Stimulated activated CD8-positive, alpha-beta memory T cell treated with anti-CD3 and anti-CD28 coated beads, Interleukin-2, amount 100 ng/mL, for 48 hours (primary cell): Measurements from ENCODE around the gene ZSCAN5A.
A peak's percentile ranks its signal among the peaks of the same experiment; 100 is the strongest.
"Not testable (repeated sequence)": the region's sequence is repeated elsewhere in the genome, so short reads cannot be mapped to it uniquely, and the experiment has no call there.

Experiments used
- DNase-seq, 2 donors: peaks; one replicate each; pipeline ENCODE4 v3.0.0-alpha.2; 2020; ENCODE audit warnings: low read depth in 2 of 2

Gene ZSCAN5A

DNA sequence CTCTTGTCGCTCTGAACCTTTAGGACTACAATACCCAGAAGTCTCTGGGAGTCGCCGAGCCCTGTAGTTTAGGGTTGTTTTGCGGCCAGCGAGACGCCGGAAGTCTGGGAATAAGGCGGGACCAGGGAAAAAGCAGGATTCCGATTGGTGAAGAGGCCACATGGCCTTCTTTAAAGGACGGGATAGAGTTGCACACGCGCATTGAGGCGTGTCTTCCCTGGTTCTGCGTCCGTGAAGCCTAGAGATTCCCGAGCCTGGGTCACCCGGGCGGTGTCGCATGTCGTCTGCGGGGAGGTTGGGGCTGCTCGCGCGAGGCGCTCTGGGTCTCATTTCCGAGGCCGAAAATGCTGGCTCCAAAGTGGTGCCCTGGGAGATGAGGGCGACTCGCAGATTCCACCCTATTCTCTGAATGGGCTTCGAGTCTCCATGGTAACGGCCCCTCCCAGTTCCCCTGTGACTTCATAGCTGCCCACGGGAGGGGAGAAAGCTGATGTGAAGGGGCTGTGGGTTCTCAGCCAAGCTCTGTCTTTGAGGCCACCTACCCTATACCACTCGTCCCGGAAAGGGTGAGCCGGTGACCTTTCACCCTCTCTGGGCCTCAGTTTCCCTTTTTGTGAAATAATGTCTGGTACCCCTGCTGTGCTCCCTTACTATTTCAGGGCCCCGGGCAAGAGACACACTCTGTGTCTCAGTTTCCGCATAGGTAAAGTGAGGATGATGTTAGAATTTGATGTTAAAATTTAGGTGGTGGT lies 614 bp upstream of the ZSCAN5A start:
- DNase-seq = peak; percentile 71 to 81

DNA sequence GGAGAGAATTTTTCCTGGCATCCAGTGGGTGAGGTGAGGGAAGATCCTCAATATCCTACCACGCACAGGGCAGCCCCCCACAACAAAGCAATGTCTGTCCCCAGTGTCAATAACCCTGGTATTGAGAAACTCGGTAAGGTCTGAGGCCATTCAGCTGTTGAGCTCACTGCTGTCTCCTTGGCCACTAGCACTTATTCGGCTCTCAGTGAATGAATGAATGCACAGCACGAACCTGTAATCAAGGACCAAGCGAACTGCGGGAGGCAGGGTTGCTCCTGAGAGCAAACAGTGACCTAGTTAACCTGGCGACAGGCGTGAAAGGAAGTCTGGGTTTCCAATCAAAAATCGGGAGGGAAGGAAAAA lies 640 bp downstream of the ZSCAN5A start:
- no peak for DNase-seq

DNA sequence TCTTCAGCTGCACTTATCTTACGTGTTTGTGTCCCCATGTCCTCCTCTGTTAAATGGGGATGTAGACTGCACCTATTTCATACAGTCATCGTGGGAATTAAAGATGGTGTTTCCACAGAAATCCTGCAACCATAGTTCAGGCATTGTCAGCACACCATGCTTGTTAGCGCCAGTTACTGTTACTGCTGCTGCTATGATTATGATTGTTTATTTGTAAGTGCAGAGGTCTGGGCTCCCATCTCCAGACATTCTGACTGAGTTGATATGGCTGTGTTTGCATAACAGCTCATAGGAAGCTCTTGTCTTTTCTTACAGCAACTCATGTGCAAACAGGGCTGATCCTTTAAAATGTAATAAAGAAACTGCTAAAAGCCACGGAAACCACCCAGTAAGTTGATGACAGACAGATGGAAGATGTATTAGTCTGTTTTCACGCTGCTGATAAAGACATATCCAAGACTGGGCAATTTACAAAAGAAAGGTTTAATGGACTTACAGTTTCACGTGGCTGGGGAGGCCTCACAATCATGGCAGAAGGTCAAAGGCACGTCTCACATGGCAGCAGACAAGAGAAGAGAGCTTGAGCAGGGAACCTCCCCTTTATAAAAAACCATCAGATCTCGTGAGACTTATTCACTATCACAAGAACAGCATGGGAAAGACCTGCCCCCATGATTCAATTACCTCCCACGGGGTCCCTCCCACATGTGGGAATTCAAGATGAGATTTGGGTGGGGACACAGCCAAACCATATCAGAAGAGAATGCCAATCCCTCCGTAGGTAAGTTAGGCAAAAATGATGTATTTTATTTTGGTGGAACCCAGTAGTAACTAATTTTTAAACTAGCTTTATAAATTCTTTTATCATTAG lies 1.6 kb downstream of the ZSCAN5A start:
- no peak for DNase-seq

DNA sequence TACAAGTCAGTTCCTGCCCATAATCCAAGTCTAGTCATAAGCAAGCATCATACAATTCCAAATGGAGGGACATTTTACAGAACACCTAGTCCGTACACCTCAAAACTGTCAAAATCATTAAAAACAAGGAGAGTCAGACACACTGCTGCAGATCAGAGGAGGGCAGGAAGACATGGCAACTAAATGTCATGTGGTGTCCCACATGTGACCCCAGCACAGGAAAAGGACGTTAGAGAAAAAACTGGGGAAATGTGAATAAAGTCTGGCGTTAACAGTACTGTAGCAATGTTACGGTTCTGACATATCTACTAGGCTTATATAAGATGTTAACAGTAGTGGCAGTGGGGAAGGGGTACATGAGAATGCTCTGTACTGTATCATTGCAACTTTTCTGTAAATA lies 2.3 kb downstream of the ZSCAN5A start:
- DNase-seq = no peak

DNA sequence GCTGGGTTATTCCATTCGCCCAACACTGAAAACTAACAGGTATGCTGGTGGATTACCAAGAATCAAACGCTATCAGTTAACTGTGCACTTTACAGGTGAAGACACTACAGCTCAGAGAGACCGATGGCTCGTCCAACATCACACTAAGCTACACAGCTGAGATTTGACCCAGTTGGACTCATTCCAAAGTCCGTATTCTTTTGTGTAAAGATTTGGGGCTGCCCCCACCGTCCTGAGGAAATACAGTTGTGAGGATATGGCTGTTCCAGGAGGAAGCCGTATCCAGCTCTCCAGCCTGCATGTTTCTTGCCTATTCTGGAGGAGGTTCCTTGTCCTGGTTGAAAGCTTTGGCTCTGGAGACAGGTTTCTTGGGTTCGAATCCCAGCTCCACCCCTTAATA lies 4.2 kb downstream of the ZSCAN5A start:
- no peak for DNase-seq

DNA sequence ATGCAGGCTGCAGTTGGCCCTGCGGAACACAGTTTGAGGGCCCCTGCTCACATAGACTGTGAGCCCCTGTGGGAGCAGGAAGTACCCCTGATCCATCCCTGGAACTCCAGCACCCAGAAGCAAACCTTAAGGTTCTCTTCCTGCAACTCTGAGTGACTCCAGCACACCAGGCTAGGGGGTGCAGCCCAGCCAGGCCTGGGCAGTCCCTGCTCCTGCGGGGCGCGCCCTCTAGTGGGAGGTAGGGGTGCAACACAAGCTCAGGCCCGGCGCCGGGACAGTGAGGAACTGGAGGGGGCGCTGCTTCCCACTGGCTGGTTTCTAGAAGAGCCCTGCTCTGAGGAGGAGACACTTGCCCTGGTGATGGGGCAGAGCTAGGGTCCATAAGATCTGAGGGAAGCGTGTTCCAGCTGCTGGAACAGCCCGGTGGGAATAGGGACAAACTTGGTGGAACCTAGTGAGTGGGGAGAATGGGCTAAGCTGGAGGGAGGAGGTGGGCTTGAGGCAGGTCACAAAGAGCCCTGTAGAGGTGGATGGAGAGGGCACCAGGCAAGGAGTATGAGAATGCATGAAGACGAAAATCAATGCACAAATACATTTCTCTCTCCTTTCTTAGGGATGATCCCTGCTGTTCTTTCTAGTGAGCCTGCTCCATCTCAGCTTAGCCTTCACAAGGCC lies 5.0 kb downstream of the ZSCAN5A start:
- DNase-seq = peak; percentile 34 to 63

DNA sequence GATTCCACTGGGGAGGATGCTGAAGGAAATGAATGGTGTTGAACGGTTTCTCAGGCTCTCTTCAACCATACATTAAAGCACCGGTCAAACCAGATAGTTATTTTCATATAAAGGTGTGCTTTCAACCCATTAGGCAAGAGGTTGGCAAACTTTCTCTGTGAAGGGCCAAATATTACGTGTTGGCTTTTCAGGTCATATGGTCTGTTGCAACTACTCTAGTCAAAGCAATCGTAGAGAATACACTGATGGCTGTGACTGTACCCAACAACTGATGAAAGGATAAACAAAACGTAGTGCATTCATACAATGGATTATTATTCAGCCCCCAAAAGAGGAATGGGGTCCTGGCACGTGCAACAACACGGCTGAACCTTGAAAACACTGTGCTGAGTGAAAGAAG lies 5.8 kb downstream of the ZSCAN5A start:
- DNase-seq = no peak

DNA sequence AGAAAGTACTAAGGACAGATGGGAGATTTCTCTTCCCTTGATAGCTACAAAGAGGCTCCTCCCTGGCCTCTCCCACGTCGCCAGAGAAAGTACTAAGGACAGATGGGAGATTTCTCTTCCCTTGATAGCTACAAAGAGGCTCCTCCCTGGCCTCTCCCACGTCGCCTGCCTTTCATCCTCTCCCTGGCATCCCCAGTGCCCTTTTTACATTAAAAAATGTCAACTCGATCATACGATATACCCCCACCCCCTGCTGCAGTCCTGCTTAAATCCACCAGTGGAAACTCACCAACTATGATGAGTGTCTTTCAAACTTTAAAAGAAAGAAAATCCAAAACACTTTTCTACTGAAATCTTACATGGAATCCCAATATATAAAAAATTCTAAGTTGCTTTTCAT lies 7.6 kb downstream of the ZSCAN5A start:
- DNase-seq = not testable (repeated sequence)

DNA sequence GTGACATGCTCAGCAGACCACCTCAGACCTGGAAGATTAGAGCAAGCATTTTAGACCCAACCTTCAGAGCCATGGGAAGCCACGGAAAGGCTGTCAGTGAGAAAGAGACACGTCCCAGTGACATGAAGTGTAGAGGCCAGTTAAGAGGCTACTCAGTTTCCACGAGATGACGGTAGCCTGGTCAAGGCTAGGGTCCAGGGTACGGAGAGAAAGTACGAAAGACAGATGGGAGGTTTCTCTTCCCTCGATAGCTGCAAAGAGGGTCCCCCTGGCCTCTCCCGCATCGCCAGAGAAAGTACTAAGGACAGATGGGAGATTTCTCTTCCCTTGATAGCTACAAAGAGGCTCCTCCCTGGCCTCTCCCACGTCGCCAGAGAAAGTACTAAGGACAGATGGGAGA lies 8.6 kb downstream of the ZSCAN5A start:
- DNase-seq = no peak

DNA sequence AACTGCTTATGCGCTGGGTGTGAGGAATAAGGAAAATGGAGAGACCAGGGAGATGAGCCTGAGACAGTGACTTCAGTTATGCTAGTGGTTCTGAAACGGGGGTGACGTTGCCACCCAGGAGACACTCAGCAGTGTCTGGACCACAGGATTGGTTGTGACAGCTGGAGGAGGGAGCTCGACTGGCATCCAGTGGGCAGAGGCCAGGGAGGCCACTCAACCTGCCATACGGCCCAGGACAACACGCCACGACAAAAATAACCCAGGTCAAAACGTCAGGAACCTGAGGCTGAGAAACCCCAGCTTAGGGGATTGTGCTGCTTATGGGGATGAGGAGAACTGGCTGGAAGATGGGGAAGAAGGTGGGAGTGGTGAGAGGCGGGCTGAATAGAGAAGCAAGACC lies 10.4 kb downstream of the ZSCAN5A start:
- no peak for DNase-seq

DNA sequence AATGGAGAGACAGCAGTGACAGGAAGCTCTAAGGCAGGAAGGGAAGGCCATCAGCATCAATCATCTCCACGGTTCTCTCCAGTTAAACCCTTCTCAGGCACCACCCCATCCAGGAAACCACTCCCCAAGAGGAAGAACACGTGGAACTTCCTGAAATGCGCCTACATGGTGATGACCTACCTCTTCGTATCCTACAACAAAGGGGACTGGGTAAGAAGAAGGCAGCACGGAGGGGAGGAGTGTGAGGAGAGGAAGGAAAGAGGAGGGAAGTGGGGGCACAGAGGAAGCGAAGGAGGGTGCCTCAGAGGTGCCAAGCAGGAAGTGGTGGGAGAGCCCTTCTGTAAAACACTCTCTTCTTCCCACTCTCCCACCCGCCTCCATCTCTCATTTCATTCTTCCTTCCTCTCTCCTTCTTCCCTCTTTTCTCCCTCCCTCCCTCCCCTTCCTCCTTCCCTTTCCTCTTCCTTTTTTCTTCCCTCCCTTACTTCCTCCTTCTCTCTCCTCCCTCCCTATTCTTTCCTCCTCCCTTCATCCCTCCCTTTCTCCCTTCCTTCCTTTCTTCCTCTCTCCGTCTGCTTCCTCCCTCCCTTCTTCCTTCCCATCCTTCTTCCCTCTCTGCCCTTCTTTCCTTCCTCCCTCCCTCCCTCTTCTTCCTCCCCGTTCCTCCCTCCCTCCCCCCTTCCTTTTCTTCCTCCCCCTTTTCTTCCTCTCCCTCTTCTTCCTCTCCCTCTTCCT lies 12.6 kb downstream of the ZSCAN5A start:
- no peak for DNase-seq

DNA sequence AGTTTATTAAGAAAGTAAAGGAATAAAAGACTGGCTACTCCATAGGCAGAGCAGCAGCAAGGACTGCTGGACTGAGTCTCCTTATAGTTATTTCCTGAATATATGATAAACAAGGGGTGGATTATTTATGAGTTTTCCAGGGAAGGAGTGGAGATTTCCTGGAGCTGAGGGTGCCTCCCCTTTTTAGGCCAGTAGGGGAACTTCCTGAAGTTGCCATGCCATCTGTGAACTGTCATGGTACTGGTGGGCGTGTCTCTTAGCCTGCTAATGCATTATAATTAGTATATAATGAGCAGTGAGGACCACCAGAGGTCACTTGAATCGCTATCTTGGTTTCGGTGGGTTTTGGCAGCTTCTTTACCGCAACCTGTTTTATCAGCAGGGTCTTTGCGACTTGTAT lies 13.5 kb downstream of the ZSCAN5A start:
- DNase-seq = no peak

DNA sequence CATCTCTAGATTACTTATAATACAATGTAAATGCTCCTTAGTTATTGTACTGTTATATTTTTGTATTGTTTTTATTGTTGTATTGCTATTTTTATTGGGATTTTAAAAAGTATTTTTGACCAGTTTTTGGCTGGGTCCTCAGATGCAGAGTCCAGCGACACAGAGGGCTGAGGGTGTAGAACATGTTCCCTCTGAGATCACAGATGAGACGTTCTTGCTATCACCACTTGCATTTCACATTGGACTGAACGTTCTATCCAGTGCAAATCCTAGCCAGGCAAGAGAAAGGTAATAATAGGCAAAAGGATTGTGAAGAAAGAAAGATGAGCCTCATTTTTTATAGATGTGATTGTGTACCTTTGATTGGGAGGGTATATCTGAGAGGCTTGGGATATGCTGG lies 15.0 kb downstream of the ZSCAN5A start:
- no peak for DNase-seq

DNA sequence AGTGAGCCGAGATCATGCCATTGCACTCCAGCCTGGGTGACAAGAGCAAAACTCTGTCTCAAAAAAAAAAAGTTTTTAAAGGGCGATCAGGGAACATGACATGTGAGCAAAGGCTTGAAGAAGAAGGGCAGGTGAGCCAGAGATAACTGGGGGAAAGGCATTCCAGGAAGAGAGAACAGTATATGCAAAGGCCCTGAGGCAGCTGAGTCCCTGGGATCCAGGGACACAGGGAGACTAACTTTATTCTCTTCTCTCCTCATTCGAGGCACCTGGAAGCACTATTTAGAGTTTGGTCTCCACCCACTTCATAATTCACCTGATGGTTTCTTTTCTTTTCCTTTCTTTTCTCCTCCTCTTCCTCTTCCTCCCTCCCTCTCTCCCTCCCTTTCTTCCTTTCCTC lies 17.6 kb downstream of the ZSCAN5A start:
- DNase-seq = no peak

DNA sequence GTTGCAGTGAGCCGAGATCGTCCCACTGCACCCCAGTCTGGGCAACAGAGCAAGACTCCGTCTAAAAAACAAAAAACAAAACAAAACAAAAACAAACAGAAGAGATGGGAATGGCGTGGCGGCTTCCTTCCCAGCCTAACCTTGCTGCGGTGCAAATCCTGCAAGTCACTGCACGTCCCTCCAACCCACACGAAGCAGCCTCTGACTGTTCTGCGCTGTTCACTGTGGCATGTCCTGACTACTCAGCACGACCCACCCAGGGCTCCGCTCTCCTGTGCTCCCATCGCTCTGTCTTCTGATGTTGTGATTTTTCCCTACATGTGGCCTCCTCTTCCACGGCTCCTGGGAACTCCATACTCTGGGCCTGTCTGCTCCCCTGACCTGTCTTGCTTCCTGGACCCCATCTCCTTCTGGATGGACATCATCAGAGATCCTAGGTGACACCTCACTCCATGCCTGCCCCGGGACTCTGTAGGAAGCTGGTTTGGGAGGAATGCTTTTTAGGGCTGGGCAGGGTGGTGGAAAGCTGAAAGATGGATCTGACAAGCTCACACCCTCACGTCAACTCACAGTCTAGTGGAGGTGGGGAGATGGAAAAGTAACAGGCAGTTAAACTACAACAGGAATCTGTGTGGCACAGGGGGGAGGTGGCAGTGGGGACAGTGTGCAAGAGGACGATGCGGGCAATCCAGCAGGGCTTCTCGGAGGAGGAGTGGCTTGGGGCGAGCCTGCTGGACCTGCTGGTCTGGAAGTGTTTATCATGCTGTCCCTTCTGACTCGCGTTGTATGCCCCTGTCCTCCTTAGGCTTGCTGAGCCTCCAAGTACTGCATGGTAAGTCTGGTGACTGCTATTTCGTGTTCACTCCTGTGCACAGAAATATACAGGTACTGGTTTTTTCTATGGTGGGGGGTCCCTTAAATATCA lies 18.8 kb downstream of the ZSCAN5A start:
- DNase-seq = no peak

DNA sequence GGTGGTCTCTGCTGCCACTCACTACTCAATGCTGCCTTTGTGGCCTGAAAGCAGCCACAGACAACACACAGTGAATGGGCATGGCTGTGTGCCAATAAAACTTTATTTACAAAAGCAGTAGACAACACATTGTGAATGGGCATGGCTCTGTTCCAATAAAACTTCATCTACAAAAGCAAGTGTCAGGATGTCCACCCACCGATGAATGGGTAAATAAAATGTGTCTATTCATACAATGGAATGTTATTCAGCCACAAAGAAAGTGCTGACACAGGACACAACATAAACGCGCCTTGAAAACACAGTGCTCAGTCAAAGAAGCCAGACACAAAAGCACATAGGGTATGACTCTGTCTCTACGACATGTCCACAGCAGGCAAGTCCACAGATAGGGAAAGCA lies 20.1 kb downstream of the ZSCAN5A start:
- DNase-seq = no peak

DNA sequence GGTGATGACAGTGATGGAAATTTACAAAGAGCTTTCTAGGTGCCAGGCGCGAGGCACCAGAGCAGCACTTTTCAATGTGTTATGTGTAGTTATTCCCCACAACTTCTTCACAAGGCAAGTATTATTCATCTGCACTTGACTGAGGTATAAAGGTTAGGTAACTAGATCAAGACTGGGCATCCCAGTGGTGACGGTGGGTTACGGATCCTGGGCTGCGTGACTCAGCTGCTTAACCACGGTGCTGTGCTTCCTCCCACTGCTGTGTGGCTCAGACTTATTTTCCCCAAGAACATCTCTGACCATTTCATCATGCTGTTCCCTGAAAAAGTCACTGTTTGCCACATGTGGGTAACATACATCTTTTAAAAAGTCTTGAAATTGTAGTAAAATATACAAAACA lies 22.8 kb downstream of the ZSCAN5A start:
- DNase-seq = peak in 1 of 2 donors; percentile 32

DNA sequence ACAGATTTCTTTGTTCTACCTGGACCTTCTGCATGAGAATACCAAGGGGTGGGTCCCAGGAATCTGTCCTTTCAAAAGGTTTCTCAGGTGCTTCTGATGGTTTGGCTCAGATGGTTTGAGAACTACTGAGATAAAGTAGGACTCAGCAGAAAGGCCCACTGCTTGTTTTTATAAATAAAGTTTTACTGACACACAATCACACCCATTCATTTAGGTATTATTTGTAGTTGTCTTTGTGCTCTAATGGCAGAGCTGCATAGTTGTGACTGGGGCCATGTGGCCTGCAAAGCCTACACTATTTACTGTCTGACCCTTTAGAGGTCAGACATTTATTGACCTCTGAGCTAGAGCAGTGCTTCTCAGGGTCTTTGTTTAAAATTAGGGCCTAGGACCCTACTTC lies 24.5 kb downstream of the ZSCAN5A start:
- no peak for DNase-seq

DNA sequence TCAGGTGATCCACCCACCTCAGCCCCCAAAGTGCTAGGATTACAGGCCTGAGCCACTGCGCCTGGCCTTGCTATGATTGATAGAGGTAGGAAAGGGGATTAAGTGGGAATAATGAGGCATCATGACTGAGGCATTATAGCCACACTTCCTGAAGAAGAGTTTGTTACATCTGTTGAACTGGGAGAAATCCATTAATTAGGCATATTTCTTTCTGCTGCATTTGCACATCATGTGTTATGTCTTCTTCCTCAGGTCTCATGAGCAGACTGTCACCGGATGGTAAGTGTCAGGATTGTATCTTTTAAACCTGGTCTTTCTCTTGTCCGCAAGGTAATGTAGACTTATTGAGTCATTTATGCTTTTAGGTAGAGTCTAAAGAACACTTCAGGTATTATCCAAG lies 29.9 kb downstream of the ZSCAN5A start:
- DNase-seq = no peak

DNA sequence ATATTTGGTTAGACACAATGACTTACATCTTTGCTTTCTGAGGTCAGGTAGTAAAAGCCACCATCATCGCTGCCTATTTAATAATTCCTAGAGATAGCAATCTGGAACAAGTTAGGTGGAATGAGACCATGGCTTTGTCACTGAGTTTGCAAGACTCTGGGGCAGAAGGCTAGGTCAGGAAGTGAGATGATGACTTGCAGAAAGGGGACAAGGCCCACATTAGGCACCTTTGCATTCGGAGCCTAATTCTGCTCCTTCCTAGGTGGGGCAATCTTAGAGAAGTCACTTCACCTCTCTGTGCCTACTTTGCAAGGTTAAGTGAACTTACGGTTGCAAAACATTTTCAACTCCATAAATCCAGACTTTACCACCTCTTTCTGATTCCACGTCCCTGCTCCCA lies 31.8 kb downstream of the ZSCAN5A start:
- DNase-seq = no peak

DNA sequence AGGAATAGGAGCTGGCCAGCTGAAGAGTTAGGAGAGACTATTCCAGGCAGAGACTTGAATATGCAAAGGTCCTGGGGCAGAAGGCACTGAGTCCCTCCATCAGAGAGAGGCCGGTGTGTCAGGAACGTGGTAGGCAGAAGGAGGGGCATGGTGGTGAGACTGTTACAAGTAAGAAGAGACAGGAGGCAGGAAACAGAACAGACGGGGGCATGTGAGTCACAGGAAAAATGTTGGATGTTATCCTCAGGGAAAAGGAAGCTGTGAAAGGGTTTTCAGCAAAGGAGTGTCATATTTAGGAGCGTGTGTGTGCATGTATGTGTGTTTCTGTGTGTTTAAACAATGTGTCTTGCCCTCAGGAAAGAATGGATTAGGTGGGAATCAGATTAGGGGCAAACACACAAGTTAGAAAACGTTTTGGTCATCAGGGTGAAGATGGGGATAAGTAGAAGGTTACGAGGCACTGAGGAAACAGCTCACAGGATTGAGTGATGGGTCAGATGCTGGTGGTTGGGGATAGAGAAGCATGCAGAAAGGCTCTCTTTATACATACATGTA lies 41.0 kb downstream of the ZSCAN5A start:
- no peak for DNase-seq
